ENCODE data around the gene FAM217B. TPM values are rescaled to one million over a fixed set of nuclear protein-coding genes. Genes with fewer than 3 reads are reported as not detected.

FAM217B gene
- polyA plus RNA-seq, 3 donors: 5.3 to 18.3 (median 18.1) TPM

- intact Hi-C loops (cut with micrococcal nuclease): loop anchor here (5.0 to 10.0 kb wide), 4 partner anchors 109 to 1179 kb away; no protein-coding TSS in a partner anchor
- H3K36me3 ChIP-seq (replicated peaks in 1 of 2; ENCODE audit: control insufficient read depth in 1 of 2, insufficient read depth in 2 of 2, low read length in 2 of 2): peaks cover 32 to 43% of the 10 kb centered on the region in 2 donors
- H3K4me1 Mint-ChIP-seq: peaks cover 55% of the 10 kb centered on the region
- no peak overlapping the region for H3K4me2 ChIP-seq (replicated peaks; ENCODE audit: extremely low read depth, low read length, poor library complexity, severe bottlenecking)
- H3K9me3 ChIP-seq (replicated peaks in 1 of 2; ENCODE audit: control insufficient read depth in 1 of 2, insufficient read depth in 1 of 2, low read length in 2 of 2): no peaks in the 10 kb centered on the region
- H3K9me3 Mint-ChIP-seq: no peaks in the 10 kb centered on the region
- no peak overlapping the region for H3K9ac ChIP-seq (ENCODE audit: insufficient read depth, low read length, poor library complexity, severe bottlenecking)
- H3K4me3 ChIP-seq (replicated peaks in 1 of 3; ENCODE audit: low read depth in 2 of 3, low read length in 3 of 3): no peak overlapping the region
- no peak overlapping the region for H3K27ac ChIP-seq (ENCODE audit: low read depth in 1 of 2, low read length in 2 of 2)
- H3K27ac Mint-ChIP-seq: peak overlapping the region in 1 of 7 donors; percentile 69
- H3K27me3 ChIP-seq (ENCODE audit: control insufficient read depth in 2 of 2, insufficient read depth in 2 of 2, low read length in 2 of 2): no peaks in the 10 kb centered on the region
- no peak overlapping the region for H3K4me3 Mint-ChIP-seq
- no peak for DNase-seq
- no peak for TF ChIP-seq CTCF (IDR thresholded peaks at IDR 0.05)
- peaks cover 3% of the 10 kb centered on the region for H4K20me1 ChIP-seq (ENCODE audit: insufficient read depth, low read length)
- no peak overlapping the region for H2AFZ ChIP-seq (ENCODE audit: insufficient read depth, low read depth, low read length, poor library complexity, severe bottlenecking)
- 100% methylated on average over 1 of the region's 2 CpGs for WGBS (ENCODE audit: insufficient coverage)
- H3K4me1 ChIP-seq (ENCODE audit: control insufficient read depth in 1 of 2, insufficient read depth in 2 of 2, low read length in 2 of 2): peaks cover 35 to 43% of the 10 kb centered on the region in 2 donors
- no peaks in the 10 kb centered on the region for H3K27me3 Mint-ChIP-seq (ENCODE audit: low read depth in 3 of 3)
- peaks cover 30 to 41% of the 10 kb centered on the region in 2 donors for H3K36me3 Mint-ChIP-seq
- H3K79me2 ChIP-seq (ENCODE audit: insufficient read depth, low read length): peaks cover 45% of the 10 kb centered on the region
Observed at GRCh38 chr20:59945731-59946130, 5.5 kb downstream of the FAM217B start.

GRCh38 chr20:59947376-59947775 is 7.2 kb downstream of the FAM217B start:
- H3K9me3 Mint-ChIP-seq: no peaks in the 10 kb centered on the region
- H3K4me3 Mint-ChIP-seq: peak overlapping the region in 1 of 2 donors; percentile 26
- Histone ChIP-seq H2AFZ (ENCODE audit: insufficient read depth, low read depth, low read length, poor library complexity, severe bottlenecking) (no peak overlapping the region), H3K36me3 (replicated peaks in 1 of 2; ENCODE audit: control insufficient read depth in 1 of 2, insufficient read depth in 2 of 2, low read length in 2 of 2) (peaks cover 34 to 49% of the 10 kb centered on the region in 2 donors), H3K9me3 (replicated peaks in 1 of 2; ENCODE audit: control insufficient read depth in 1 of 2, insufficient read depth in 1 of 2, low read length in 2 of 2) (no peaks in the 10 kb centered on the region), H3K4me3 (replicated peaks in 1 of 3; ENCODE audit: low read depth in 2 of 3, low read length in 3 of 3) (no peak overlapping the region), H3K27ac (ENCODE audit: low read depth in 1 of 2, low read length in 2 of 2) (peak overlapping the region; percentile 60 to 62), H3K9ac (ENCODE audit: insufficient read depth, low read length, poor library complexity, severe bottlenecking) (no peak overlapping the region), H4K20me1 (ENCODE audit: insufficient read depth, low read length) (peaks cover 3% of the 10 kb centered on the region), H3K79me2 (ENCODE audit: insufficient read depth, low read length) (peaks cover 28% of the 10 kb centered on the region), H3K27me3 (ENCODE audit: control insufficient read depth in 2 of 2, insufficient read depth in 2 of 2, low read length in 2 of 2) (no peaks in the 10 kb centered on the region), H3K4me2 (replicated peaks; ENCODE audit: extremely low read depth, low read length, poor library complexity, severe bottlenecking) (no peak overlapping the region), H3K4me1 (ENCODE audit: control insufficient read depth in 1 of 2, insufficient read depth in 2 of 2, low read length in 2 of 2) (peaks cover 19 to 27% of the 10 kb centered on the region in 2 donors)
- DNase-seq: peak in 1 of 3 donors; percentile 52
- H3K36me3 Mint-ChIP-seq: peaks cover 39 to 50% of the 10 kb centered on the region in 2 donors
- peak overlapping the region; percentile 71 to 86 (median 76) for H3K27ac Mint-ChIP-seq
- 63% methylated on average over 5 of the region's 8 CpGs for WGBS (ENCODE audit: insufficient coverage)
- no peak for TF ChIP-seq CTCF (IDR thresholded peaks at IDR 0.05)
- no peaks in the 10 kb centered on the region for H3K27me3 Mint-ChIP-seq (ENCODE audit: low read depth in 3 of 3)
- intact Hi-C loops (cut with micrococcal nuclease): loop anchor here (5.0 to 10.0 kb wide), 4 partner anchors 107 to 1177 kb away; no protein-coding TSS in a partner anchor
- H3K4me1 Mint-ChIP-seq: peaks cover 38% of the 10 kb centered on the region
